Activated gamma-delta T cell treated with anti-CD3 and anti-CD28 coated beads, Interleukin-2, amount 50 U/mL, for 16 hours (primary cell): ENCODE results near the gene VASH1.
A peak's percentile ranks its signal among the peaks of the same experiment; 100 is the strongest.

Source experiments
- DNase-seq: peaks from one replicate; pipeline ENCODE4 v3.0.0-alpha.2; 2020; ENCODE audit warnings: low read depth

VASH1 gene

DNA sequence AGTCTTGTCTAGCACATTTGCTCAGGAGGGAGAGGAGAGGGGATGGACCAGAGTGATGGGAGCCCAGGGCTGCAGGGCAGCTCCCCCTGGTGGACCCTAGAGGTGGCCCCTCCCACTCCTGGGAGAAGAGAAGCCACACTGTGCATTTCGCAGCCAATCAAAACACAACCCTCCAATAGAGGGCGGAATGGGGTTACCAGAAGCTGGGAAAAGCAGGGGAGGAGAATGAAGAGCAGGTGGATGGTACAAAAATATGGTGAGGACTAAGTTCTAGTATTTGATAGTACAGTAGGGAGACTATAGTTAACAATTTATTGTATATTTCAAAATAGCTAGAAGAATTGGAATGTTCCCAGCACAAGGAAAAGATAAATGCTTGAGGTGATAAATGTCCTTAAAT is 23.6 kb downstream of the VASH1 start:
- DNase-seq = peak; percentile 19

DNA sequence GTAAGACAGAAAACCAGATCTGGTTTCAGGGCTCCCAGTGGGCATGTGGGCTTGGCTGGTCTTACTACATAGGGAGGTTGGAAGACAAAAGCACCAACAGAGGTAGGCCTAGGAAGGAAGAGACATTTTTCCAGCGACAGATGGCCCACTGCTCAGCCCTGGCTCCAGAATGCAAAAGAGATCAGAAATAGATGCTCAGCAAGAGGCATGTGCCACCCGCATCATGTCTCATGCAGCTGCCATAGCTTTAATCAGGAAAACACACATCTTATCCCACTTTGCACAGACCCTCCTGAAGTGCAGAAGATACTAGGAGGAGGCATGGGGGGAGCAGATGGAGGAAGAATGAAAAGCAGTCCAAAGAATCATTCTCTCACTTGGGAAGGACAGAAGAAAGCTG is 25.3 kb downstream of the VASH1 start:
- no peak for DNase-seq

DNA sequence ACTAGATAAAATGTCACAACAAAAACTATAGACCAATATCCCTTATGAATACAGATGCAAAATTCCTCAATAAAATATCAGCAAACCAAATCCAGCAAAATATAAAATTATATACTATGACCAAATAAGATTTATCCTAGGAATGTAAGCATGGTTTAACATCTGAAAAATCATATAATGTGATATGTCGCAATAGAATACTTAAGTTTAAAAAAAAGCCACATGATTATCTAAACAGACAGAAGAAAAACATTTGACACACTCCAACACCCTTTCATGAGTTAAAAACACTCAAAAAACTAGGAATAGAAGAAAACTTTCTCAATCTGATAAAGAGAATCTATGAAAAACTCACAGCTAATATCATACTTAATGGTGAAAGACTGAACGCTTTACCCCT is 31.2 kb downstream of the VASH1 start:
- DNase-seq = no peak

DNA sequence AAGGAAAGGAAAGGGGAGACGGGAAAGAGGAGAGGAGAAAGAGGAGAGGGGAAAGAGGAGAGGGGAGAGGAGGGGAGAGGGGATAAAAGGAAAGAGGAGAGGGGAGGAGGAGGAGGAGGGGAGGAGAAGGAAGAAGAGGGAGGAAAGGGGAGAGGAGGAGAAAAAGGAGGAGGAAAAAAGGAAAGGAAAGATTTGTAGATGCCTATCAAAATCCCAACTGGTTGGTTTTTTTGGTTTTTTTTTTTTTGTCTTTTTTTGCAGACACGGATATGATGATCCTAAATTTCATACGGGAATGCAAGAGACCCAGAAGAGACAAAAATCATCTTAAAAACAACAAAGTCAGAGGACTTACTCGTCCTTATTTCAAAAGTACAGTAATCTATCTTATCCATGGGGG is 32.1 kb downstream of the VASH1 start:
- no peak for DNase-seq

DNA sequence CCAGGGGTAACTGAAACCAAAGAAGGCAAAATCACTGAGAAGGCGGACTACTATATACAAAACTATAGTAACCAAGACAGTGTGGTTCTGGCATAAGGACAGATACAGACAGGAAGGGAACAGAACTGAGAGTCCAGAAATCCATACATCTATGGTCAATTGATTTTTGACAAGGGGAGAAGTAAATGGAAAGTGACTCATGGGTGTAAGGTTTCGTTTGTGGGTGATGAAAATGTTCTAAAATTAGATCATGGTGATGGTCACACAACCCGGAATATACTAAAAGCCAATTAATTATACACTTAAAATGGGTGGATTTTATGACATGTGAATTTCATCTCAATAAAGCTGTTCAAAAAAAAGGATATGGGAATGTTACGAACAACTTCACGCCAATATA is 32.7 kb downstream of the VASH1 start:
- no peak for DNase-seq

DNA sequence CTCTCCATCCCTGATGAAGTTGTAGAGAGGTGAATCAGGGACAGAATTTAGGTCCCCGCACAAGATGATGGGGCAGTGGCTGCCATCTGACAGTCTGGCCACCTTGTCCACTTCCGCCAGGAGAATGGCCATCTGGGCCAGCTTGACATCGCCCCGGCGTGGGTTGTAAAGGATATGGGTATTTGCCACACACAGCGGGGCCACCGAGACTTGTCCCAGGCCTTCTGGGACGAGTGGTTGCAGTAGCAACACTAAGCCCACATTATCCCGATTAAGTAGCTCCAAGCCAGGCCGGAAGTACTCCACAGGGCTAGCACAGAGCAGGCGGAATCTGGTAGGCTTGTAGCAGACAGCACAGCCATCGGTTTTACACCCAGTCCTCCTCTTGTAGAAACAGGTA is 45.2 kb downstream of the VASH1 start:
- DNase-seq = no peak

DNA sequence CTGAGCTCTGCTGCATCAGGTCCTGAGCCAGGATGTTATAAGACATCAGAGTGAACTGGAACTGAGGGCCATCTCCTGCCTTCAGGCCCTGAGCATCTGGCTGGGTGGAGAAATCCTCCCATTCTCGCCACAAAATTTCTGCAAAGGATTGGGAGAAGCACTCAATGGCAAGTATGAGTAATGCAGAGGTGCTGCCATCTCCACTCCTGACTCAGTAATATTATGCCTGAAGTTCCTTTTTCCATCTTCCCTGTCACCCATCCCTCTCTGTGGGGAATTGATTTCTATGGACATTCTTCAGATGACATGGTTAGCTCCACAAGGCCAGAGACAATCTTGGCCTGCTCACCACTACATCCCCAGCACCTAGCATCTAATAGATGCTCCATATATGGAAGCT is 46.7 kb downstream of the VASH1 start:
- no peak for DNase-seq

DNA sequence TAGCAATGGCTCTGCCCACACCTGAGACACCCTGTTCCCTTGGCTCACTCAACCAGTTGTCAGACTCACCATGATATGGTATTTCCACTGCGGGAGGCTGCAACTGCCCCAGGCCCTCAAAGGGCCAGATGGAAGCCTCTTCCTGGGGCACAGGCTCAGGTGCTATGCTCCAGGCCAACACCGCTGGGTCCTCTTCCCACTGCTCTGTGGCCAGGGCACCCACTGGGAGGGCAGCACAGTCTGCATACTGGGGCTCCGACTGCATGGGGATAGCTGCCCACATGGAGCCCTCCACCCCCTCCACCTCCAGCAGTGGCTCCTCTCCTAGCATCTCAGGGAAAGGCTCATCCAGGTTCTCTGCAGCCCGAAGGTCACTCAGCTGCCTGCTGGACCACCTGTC is 47.7 kb downstream of the VASH1 start:
- no peak for DNase-seq

DNA sequence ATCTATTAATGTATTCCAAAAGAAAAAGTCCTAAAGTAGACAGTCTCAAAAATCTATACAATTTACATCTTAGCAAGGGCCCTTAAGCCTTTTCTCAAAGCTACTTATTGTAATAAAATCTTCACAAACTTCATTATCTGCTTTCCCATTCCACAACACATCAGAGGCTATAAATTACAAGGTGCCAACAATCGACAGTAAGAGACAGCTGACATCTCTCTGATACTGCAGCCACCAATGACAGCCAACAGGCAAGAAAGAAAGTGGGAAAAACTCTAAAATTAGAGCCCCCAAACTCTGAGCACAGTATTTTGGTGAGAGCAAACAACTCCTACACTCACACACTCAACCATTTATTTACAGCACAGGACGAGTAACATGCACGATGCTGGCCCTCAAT is 49.3 kb downstream of the VASH1 start:
- DNase-seq = no peak

DNA sequence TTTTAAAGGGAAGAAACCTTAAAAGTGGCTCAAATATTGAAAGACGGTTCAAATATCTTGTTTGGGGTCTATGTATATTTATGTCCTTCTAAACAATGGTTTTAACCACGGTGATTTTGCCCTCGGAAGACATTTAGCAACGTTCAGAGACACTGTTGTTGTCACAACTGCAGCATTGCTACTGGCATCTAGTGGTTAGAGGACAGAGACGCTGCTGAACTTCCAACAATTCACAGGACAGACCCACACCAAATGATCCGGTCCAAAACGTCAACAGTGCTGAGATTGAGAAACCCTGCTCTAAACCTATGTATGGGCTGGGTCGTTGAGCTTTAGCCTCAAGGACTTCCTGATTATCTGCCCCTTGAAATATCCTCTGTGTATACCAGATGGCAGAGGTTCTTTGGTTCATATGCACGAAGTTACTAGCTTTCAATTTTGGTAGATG is 49.7 kb downstream of the VASH1 start:
- no peak for DNase-seq

DNA sequence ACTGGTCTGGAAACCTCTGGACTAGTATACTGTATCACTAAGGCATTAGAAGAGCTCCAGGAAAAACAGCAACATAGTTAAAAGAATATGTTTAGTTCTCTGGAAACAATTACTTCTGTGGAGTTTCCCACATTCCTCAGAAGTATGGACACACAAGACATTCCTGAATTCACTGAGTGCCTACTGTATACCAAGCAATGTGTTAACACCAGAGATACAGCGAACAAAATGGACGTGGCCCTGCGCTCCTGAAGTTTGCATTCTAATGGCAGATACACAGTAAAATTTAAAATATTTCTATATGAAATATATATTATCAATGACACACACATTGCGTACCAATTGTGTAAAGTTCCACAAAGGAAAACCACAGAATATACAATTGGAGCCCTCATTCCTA is 50.3 kb downstream of the VASH1 start:
- DNase-seq = no peak

DNA sequence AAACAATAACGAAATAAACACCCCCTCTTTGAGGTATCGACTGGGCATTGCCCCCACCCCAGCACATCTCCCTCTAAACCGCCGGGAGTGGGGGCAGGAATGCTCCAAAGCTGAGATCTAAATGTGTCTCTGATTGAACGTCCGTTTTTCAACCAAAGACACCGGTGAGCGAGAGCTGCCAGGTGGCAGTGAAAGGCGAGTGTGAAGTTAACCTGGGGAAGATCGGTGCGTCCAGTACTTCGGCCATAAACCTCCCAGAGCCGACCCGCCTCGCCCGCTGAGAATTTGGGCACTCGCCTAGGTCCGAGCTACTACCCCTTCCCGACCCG is 50.8 kb downstream of the VASH1 start:
- no peak for DNase-seq

DNA sequence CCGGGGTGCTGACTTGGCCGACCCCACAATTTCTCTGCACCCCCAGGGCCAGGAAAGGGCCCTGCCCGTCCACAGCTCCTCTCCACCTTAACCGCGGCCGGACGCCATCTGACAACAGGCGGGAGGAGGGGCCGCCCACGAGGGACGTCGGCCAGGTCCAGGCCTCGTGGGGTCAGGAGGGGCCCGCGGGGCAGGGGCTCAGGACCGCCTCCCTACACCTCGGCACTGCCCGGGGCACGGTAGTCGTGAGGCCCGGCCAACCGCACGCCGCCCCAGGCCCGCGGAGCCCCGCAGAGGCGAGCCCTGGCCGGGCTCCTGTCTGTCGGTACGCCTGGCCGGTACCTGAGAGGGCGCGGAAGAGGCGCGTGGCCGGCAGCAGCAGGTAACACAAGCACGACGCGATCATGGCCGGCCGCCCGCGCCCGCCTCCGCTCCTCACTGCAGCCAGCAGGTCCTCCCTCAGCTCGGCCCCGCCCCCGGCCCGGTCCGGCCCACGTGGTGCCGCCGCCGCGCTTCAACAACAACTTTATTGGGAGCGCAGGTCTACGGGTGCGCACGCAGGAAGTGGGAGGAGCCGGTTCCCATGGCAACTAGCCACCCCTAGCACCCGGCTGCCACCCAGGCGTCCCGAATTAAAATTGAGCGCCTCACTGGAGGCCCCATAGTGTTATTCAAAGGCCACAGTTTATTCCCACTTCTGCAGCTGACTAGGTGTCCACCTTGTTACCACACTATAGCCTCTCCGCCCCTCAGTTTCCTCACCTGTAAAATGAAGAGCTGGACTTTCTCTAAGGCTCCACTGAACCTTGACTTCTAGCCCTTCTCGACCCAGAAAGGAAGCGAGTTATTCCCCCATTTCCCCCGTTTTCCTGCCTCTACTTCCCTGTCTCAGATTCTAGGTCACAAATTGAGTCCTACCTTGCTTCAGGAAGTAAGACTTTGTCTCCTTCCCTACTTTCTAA is 51.4 kb downstream of the VASH1 start, which contains the start of gene ANGEL1:
TSS of gene ANGEL1 (minus strand) at position 461 of the 962 bp plus-strand sequence. CDS start at position 406, 55 bp downstream.
- peak; percentile 94 for DNase-seq

DNA sequence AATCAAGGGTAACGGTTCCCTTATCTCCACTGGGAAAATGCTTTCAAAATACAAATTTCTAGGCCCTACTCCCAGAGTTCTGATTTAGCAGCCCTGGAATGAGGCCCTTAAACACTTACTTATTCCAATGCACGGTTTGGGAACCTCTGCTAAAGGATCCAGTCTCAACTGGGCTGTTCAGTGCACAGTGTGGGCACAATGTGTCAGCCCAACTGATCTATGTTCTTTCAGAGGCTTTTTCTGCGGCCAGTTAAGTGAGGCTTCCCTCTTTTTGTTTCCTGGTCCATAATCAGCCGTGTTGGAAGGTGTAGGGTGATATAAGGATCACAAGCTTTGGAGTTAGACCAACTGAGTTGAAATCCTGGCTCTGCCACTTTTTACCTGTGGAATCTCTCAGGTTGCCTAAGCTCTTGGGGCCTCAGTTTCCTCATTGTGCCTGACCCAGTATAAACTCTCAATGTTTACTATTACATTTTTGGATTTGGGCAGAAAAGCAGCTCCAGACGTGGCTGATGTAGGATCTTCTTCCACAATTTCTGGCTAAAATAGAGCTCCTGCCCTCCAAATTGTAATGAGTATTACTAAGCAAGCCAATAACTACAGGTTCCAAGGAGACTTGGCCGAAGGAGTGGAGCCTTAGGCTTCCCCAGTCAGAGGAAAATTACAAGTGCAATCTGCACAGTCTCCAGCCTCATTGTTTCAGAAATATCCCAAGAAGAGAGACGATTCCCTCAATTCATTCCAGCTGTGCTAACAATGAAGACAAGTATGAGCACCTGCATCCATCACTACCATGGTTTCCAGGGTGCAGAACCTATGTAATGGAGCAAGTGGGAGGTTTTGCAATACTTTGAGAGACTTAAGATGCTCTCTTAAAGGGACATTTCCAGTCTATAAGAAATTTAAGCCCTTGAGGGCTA is 53.7 kb downstream of the VASH1 start:
- DNase-seq = no peak

DNA sequence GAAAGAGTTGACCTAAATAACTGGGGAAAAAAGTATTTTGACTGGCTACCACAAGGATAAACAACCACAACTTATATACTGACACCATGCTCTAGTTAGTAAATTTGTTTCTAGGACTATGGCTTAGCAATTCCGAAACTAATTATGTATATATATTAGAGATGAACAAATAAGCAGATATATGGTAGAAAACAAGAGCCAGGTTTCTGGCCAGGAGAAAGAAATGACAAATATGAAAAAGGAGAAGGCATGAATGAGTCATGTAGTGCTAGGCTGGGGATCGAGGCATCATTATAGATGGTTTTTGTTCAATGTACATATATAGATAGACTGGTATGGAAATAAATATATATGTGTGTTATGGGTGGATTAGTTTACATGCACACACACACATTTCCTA is 59.4 kb downstream of the VASH1 start:
- DNase-seq = no peak

DNA sequence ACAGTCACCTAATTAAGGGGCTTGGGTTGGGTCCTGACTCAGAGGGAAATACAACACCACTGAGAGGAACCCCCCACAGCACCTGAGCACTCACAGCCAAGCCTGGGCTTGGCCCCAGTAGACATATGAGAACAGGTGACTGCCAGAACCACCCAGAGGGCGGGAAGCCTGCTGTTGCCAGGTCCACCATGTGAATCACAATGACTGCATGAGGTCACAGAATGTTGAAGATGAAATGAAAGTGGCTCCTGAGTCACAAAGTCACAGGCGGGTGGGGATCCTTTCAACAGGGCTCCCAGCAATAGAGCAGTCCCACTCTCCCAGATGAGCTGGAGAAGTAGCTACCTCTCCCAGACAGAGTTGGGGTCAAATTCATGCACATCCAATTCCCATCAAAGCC is 64.9 kb downstream of the VASH1 start, which contains the start of gene LRRC74A:
TSS of gene LRRC74A (plus strand) at position 287 of the 400 bp plus-strand sequence. CDS start 290 bp downstream, outside the sequence.
- no peak for DNase-seq

DNA sequence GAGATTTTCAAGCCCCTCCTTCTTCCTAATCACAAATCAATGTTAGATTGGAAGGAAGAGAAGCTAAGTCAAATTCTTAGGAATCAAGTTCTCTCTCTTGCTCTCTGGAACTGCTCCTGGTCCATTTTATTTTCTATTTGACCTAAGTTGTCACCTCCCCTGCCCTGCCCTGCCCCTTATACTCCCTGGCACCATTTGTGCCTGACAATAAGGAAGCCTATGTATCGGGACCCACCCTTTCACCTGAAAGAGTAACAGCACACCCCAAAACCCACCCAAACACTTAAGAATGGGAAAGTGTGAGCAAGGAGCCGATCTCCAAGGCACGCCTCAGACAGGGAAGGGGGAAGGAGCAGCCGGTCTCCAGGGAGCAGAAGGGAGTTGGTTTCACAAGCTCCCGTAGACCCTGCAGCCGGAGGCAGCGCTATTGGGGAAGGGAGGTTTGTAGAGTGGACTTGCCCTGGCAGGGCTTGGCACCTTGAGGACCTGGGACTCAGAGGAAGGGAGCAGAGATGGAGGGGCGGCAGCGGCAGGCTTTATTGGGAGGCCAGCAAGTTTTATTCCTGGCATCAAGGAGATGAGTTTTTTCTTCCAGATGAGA is 66.5 kb downstream of the VASH1 start:
- no peak for DNase-seq

DNA sequence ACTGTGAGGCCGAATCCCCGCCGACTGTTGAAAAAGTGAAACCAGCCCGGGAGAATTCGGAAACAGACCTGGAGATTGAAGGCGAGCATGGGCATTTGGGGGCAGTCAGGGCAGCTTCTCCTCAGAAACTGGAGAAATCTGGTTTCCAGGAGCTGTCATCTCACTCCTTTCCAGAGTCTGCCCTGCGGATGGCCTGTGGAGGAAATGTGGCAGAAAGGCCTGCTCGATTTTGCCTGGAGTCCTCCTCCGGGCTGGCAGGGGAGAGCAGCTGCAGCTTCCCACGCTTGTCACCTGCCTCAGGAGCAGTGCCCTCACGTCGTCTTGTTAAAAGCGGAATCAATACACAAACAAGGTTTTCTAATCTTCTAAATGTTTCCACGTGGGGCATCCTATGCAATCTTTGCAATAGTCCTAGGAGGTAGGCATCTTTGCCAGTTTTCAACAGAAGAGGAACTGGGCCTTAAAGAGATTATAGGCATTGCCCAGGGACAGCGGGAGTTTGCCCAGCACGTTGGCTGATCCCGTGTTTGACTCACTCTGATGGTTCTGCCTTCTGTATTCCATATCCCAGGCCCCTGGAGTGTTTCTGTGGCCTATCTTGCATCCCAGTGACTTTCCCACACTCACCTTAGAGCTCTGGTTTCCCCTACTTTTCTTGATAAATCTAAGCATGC is 67.2 kb downstream of the VASH1 start:
- no peak for DNase-seq

DNA sequence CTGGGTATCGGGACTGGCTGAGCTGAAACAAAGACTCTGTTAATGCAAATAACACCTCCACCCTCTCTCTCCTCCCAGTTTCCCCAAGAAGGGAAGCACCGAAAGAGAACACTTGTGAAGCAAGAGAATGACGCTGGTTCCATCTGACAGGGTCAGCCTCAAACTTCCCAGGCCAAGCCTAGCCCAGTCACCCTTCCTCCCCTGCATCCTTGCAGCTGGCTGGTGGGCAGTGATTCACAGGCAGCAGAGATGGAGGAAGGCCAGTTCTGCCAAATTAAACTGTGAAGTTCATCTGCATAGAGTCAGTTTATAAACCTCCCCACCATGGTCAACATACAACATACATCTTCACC is 67.7 kb downstream of the VASH1 start:
- no peak for DNase-seq

DNA sequence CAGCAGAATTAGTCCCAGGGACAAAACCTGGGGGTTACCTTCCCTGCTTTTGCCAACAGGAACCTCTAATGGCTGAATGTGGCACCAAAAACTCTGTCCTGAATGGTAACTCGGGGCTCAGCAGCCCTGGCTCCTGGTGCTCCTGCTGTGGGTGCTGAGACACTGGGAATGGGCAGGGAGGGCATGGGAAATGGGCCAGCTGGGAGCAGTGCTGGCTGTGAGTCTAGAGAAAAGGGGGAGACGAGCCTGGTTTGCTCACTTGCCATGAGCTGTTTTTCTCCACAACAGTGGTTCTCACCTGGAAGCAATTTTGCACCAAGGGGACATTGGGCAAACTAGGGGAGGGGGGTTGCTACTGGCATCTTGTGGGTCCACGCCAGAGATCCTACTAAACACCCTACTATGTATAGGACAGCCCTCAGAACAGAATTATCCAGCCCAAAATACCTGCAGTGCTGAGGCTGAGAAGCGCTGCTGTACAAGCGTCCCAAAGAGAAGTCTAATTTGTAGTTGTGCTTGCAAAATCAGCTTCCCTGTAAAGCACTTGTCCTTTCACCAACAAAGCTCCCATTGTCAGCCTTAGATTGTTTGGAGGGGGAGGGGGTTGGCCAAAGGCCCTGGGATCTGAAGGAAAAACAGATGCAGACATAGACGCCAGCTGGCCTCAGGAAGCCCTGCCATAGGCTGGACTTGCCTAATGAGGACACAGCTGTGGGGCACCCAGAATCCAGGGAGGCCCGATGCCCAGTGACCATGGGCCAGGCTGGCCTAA is 68.6 kb downstream of the VASH1 start:
- no peak for DNase-seq

DNA sequence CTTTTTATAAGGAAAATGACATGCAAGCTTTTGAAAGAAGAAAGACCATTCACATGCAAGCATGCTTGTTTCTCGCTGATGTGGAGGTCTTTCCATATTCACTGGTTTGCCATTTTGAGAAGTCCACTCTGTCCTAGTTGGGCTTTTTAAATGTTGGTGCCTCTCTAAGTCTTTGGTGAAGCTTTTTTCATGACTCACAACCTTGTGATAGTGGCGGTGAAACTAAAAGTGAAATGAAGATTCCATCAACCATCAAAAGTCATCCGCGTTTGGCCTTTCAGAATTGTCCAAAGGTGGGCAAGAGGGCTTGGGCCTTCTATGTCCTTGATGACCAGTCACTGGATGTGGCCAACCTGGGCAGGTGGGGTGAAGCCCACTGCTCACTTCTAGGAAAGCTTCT is 69.3 kb downstream of the VASH1 start:
- no peak for DNase-seq
